SU-DHL-6 (cell line): ENCODE measurements around the gene SMARCA4.

Experiments
- H2AFZ ChIP-seq: fragments of 200-600 bp; sonication (generic); 2 replicates; pipeline ENCODE4 v1.6.1; 2014; ENCODE audit warnings: low read depth, mild to moderate bottlenecking, moderate library complexity, mixed read lengths, antibody characterized with exemption, low read length; ENCODE audit not compliant: severe bottlenecking
- H3F3A ChIP-seq: fragments of 200-600 bp; shearing (Covaris generic); 2 replicates; pipeline ENCODE4 v1.6.0; 2016; ENCODE audit warnings: antibody characterized with exemption, mild to moderate bottlenecking; ENCODE audit not compliant: insufficient read depth
- H3K27ac ChIP-seq: fragments of 200-600 bp; sonication (generic); 2 replicates; pipeline ENCODE4 v1.5.1; 2016; ENCODE audit warnings: low read depth, mild to moderate bottlenecking, low read length, moderate library complexity, mixed read lengths
- H3K27me3 ChIP-seq: fragments of 200-600 bp; sonication (generic), shearing (Covaris generic); 2 replicates; pipeline ENCODE4 v1.6.0; 2014; ENCODE audit warnings: mild to moderate bottlenecking, low read length
- H3K36me3 ChIP-seq: fragments of 200-600 bp; sonication (generic); 2 replicates; pipeline ENCODE4 v1.6.1; 2014; ENCODE audit warnings: mild to moderate bottlenecking, low read length, mixed read lengths
- H3K4me2 ChIP-seq: fragments of 300-600, 200-600 bp; shearing (Covaris generic), sonication (generic); 2 replicates; pipeline ENCODE4 v1.6.0; 2014; ENCODE audit warnings: low read length, low read depth, mild to moderate bottlenecking; ENCODE audit not compliant: poor library complexity, severe bottlenecking
- H3K4me3 ChIP-seq: fragments of 200-600 bp; sonication (generic); 2 replicates; pipeline ENCODE4 v1.5.1; 2014; ENCODE audit warnings: antibody characterized with exemption, low read length, mild to moderate bottlenecking, mixed read lengths; ENCODE audit not compliant: insufficient read depth, poor library complexity, severe bottlenecking
- H3K79me2 ChIP-seq: fragments of 200-600 bp; sonication (generic); 2 replicates; pipeline ENCODE4 v1.6.1; 2014; ENCODE audit warnings: mild to moderate bottlenecking, low read length, moderate library complexity; ENCODE audit not compliant: insufficient read depth
- H3K9ac ChIP-seq: fragments of 200-600 bp; sonication (generic); 2 replicates; pipeline ENCODE4 v1.7.0; 2014; ENCODE audit warnings: mild to moderate bottlenecking, low read length
- H3K9me2 ChIP-seq: fragments of 200-600 bp; sonication (generic); replicated peaks from 2 replicates; pipeline ENCODE4 v1.6.1; 2014; ENCODE audit warnings: low read length; ENCODE audit not compliant: insufficient read depth
- H3K9me3 ChIP-seq: fragments of 200-600 bp; sonication (generic); 2 replicates; pipeline ENCODE4 v1.6.1; 2014; ENCODE audit warnings: low read length, mixed read lengths; ENCODE audit not compliant: insufficient read depth
- H4K20me1 ChIP-seq: fragments of 200-600 bp; sonication (generic); 2 replicates; pipeline ENCODE4 v1.6.1; 2014; ENCODE audit warnings: low read depth, mild to moderate bottlenecking, antibody characterized with exemption, low read length, moderate library complexity, mixed read lengths
- EZH2phosphoT487 ChIP-seq: fragments of 200-600 bp; sonication (generic), shearing (Covaris generic); conservative IDR thresholded peaks from 2 replicates; pipeline ENCODE4 v1.6.1; 2018; ENCODE audit warnings: mild to moderate bottlenecking, antibody characterized with exemption, low read length, moderate library complexity, mixed read lengths
- TF ChIP-seq, protein P1 (sequence below): fragments of 200-600 bp; sonication (generic); IDR thresholded peaks from one replicate; pipeline ENCODE4 v1.5.1; 2017; ENCODE audit warnings: antibody characterized with exemption, mild to moderate bottlenecking, low read length, moderate library complexity; ENCODE audit not compliant: insufficient read depth, poor library complexity, severe bottlenecking

Gene SMARCA4

DNA sequence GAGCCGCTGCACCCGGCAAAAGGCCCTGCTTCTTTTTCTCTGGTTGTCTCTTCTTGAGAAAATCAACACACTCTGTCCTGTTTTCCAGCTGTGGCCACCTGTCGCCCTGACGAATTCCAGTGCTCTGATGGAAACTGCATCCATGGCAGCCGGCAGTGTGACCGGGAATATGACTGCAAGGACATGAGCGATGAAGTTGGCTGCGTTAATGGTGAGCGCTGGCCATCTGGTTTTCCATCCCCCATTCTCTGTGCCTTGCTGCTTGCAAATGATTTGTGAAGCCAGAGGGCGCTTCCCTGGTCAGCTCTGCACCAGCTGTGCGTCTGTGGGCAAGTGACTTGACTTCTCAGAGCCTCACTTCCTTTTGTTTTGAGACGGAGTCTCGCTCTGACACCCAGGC is 145.6 kb downstream of the SMARCA4 start:
- Histone ChIP-seq H3K79me2 (no peaks in the 10 kb centered on the region), H3F3A (no peaks in the 10 kb centered on the region), H3K9me2 (no peaks in the 10 kb centered on the region), H4K20me1 (no peaks in the 10 kb centered on the region), H2AFZ (no peak overlapping the region), H3K9ac (no peak overlapping the region), H3K36me3 (peaks cover 4% of the 10 kb centered on the region; the same call in 1 of the 2 replicates), H3K4me2 (no peak overlapping the region), H3K27me3 (no peaks in the 10 kb centered on the region), H3K27ac (no peak overlapping the region), H3K9me3 (no peaks in the 10 kb centered on the region), H3K4me3 (no peak overlapping the region)
- no peak for TF ChIP-seq EZH2phosphoT487
- TF ChIP-seq, protein P1, sequence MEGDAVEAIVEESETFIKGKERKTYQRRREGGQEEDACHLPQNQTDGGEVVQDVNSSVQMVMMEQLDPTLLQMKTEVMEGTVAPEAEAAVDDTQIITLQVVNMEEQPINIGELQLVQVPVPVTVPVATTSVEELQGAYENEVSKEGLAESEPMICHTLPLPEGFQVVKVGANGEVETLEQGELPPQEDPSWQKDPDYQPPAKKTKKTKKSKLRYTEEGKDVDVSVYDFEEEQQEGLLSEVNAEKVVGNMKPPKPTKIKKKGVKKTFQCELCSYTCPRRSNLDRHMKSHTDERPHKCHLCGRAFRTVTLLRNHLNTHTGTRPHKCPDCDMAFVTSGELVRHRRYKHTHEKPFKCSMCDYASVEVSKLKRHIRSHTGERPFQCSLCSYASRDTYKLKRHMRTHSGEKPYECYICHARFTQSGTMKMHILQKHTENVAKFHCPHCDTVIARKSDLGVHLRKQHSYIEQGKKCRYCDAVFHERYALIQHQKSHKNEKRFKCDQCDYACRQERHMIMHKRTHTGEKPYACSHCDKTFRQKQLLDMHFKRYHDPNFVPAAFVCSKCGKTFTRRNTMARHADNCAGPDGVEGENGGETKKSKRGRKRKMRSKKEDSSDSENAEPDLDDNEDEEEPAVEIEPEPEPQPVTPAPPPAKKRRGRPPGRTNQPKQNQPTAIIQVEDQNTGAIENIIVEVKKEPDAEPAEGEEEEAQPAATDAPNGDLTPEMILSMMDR: no peak

- H3K27ac ChIP-seq: no peak overlapping the region
- H3K36me3 ChIP-seq: peaks cover 4% of the 10 kb centered on the region; the same call in 1 of the 2 replicates
- H3K4me3 ChIP-seq: no peak overlapping the region
- no peak overlapping the region for H3K9ac ChIP-seq
- no peaks in the 10 kb centered on the region for H3K9me3 ChIP-seq
- H2AFZ ChIP-seq: no peak overlapping the region
- H3F3A ChIP-seq: no peaks in the 10 kb centered on the region
- no peaks in the 10 kb centered on the region for H3K9me2 ChIP-seq
- no peaks in the 10 kb centered on the region for H3K27me3 ChIP-seq
- H3K79me2 ChIP-seq: no peaks in the 10 kb centered on the region
- no peaks in the 10 kb centered on the region for H4K20me1 ChIP-seq
- no peak overlapping the region for H3K4me2 ChIP-seq
- no peak for TF ChIP-seq EZH2phosphoT487
- TF ChIP-seq, protein P1: no peak
Measured at GRCh38 chr19:11108746-11109145, 147.9 kb downstream of the SMARCA4 start.

- TF ChIP-seq, protein P1: no peak
- no peak for TF ChIP-seq EZH2phosphoT487
- Histone ChIP-seq H3K9ac (no peak overlapping the region), H3K27me3 (no peaks in the 10 kb centered on the region), H3K4me3 (no peak overlapping the region), H3F3A (no peaks in the 10 kb centered on the region), H3K27ac (no peak overlapping the region), H3K9me3 (no peaks in the 10 kb centered on the region), H3K4me2 (no peak overlapping the region), H3K9me2 (no peaks in the 10 kb centered on the region), H2AFZ (no peak overlapping the region), H3K36me3 (0 out of 2 replicates have a peak, but pooled peaks cover 4% of the 10 kb centered on the region), H3K79me2 (no peaks in the 10 kb centered on the region), H4K20me1 (no peaks in the 10 kb centered on the region)
Measured at GRCh38 chr19:11111117-11111770, 150.4 kb downstream of the SMARCA4 start.

- Histone ChIP-seq H3K36me3 (no peaks in the 10 kb centered on the region), H2AFZ (no peak overlapping the region), H3K9me3 (no peaks in the 10 kb centered on the region), H3K27me3 (no peaks in the 10 kb centered on the region), H3K4me2 (no peak overlapping the region), H3K9me2 (no peaks in the 10 kb centered on the region), H3K9ac (no peak overlapping the region), H3F3A (no peaks in the 10 kb centered on the region), H4K20me1 (no peaks in the 10 kb centered on the region), H3K4me3 (no peak overlapping the region), H3K79me2 (no peaks in the 10 kb centered on the region), H3K27ac (no peak overlapping the region)
- TF ChIP-seq, protein P1: no peak
- no peak for TF ChIP-seq EZH2phosphoT487
Measured at GRCh38 chr19:11111771-11112144, 150.9 kb downstream of the SMARCA4 start.
